ENCODE data around the gene RACGAP1. TPM values are rescaled to one million over a fixed set of nuclear protein-coding genes. Genes with fewer than 3 reads are reported as not detected.

Gene RACGAP1
- total RNA-seq, 1 donor from 2014 or later, result 10.8 TPM

GRCh38 chr12:49944718-49945117 is 80.6 kb downstream of the RACGAP1 start:
- Histone ChIP-seq H3K4me1 (peaks cover 11% of the 10 kb centered on the region), H3K36me3 (no peaks in the 10 kb centered on the region), H3K4me3 (no peak overlapping the region), H3K9me3 (no peaks in the 10 kb centered on the region), H3K27me3 (no peaks in the 10 kb centered on the region), H3K27ac (no peak overlapping the region)
- intact Hi-C loops (cut with DNase I), result no loop called here
- ATAC-seq (no peak), DNase-seq (peak; percentile 28)
- no peak for TF ChIP-seq CTCF (IDR thresholded peaks at IDR 0.05)

GRCh38 chr12:49944046-49944445 is 81.2 kb downstream of the RACGAP1 start:
- intact Hi-C loops (cut with DNase I), result no loop called here
- H3K27me3 ChIP-seq, result no peaks in the 10 kb centered on the region
- no peak overlapping the region for H3K27ac ChIP-seq
- ATAC-seq (no peak), DNase-seq (peak; percentile 40)
- H3K4me3 ChIP-seq, result no peak overlapping the region
- no peaks in the 10 kb centered on the region for H3K9me3 ChIP-seq
- no peaks in the 10 kb centered on the region for H3K36me3 ChIP-seq
- H3K4me1 ChIP-seq, result peaks cover 11% of the 10 kb centered on the region
- TF ChIP-seq CTCF (IDR thresholded peaks at IDR 0.05), result no peak

GRCh38 chr12:49943625-49943960 is 81.7 kb downstream of the RACGAP1 start:
- Histone ChIP-seq H3K27ac (no peak overlapping the region), H3K4me3 (no peak overlapping the region), H3K36me3 (no peaks in the 10 kb centered on the region), H3K4me1 (peaks cover 11% of the 10 kb centered on the region), H3K27me3 (no peaks in the 10 kb centered on the region), H3K9me3 (no peaks in the 10 kb centered on the region)
- ATAC-seq (no peak), DNase-seq (no peak)
- no peak for TF ChIP-seq CTCF (IDR thresholded peaks at IDR 0.05)
- intact Hi-C loops (cut with DNase I), result no loop called here

GRCh38 chr12:49942921-49943624 is 82.2 kb downstream of the RACGAP1 start:
- intact Hi-C loops (cut with DNase I), result no loop called here
- Histone ChIP-seq H3K36me3 (no peaks in the 10 kb centered on the region), H3K9me3 (no peaks in the 10 kb centered on the region), H3K27ac (no peak overlapping the region), H3K4me3 (no peak overlapping the region), H3K27me3 (no peaks in the 10 kb centered on the region), H3K4me1 (peaks cover 11% of the 10 kb centered on the region)
- DNase-seq (peak; percentile 69), ATAC-seq (peak; percentile 77)
- no peak for TF ChIP-seq CTCF (IDR thresholded peaks at IDR 0.05)

- DNase-seq (no peak), ATAC-seq (no peak)
- intact Hi-C loops (cut with DNase I), result no loop called here
- H3K27ac ChIP-seq, result no peak overlapping the region
- H3K36me3 ChIP-seq, result no peaks in the 10 kb centered on the region
- H3K27me3 ChIP-seq, result no peaks in the 10 kb centered on the region
- TF ChIP-seq CTCF (IDR thresholded peaks at IDR 0.05), result no peak
- no peaks in the 10 kb centered on the region for H3K9me3 ChIP-seq
- H3K4me3 ChIP-seq, result no peak overlapping the region
- peaks cover 11% of the 10 kb centered on the region for H3K4me1 ChIP-seq
Measured at GRCh38 chr12:49942512-49942893, 82.8 kb downstream of the RACGAP1 start.

All from upper lobe of right lung (tissue), 1 donor.